Osteoblast (primary cell): ENCODE measurements around the gene TUT1. TPM values are rescaled to one million over a fixed set of nuclear protein-coding genes. Genes with fewer than 3 reads are reported as not detected.
A peak's percentile ranks its signal among the peaks of the same experiment; 100 is the strongest.

Experiments
- DNase-seq: peaks from one replicate; pipeline ENCODE4 v3.0.0; 2011; ENCODE audit warnings: low spot score, mixed read lengths; ENCODE audit not compliant: insufficient read length; ENCODE audit errors: missing footprints
- H2AFZ ChIP-seq: 2 replicates; pipeline ENCODE4 v1.6.0; 2011; ENCODE audit warnings: mild to moderate bottlenecking, low read length
- H3K27ac ChIP-seq: 2 replicates; pipeline ENCODE4 v1.5.1; 2011; ENCODE audit warnings: mild to moderate bottlenecking, low read depth, low read length, moderate library complexity
- H3K27me3 ChIP-seq: 2 replicates; pipeline ENCODE4 v1.6.0; 2012; ENCODE audit warnings: mild to moderate bottlenecking, control low read depth, inconsistent platforms, low read length, moderate library complexity; ENCODE audit not compliant: insufficient read depth
- H3K36me3 ChIP-seq: 2 replicates; pipeline ENCODE4 v1.5.1; 2011; ENCODE audit warnings: mild to moderate bottlenecking, low read length, control low read depth, moderate library complexity; ENCODE audit not compliant: insufficient read depth
- H3K4me1 ChIP-seq: 2 replicates; pipeline ENCODE4 v1.5.1; 2011; ENCODE audit warnings: mild to moderate bottlenecking, low read length, control low read depth, moderate library complexity; ENCODE audit not compliant: insufficient read depth
- H3K4me2 ChIP-seq: 2 replicates; pipeline ENCODE4 v1.6.0; 2011; ENCODE audit warnings: mild to moderate bottlenecking, low read length; ENCODE audit not compliant: insufficient read depth
- H3K4me3 ChIP-seq: fragments of 200-600 bp; sonication (generic); 3 replicates; pipeline ENCODE4 v1.5.1; 2012; ENCODE audit warnings: mild to moderate bottlenecking, low read length, inconsistent platforms; ENCODE audit not compliant: insufficient read depth
- H3K79me2 ChIP-seq: 2 replicates; pipeline ENCODE4 v1.6.0; 2012; ENCODE audit warnings: mild to moderate bottlenecking, low read length, control low read depth, inconsistent platforms; ENCODE audit not compliant: insufficient read depth
- H3K9me3 ChIP-seq: 2 replicates; pipeline ENCODE4 v1.5.1; 2011; ENCODE audit warnings: low read depth, low read length, control low read depth
- H4K20me1 ChIP-seq: 2 replicates; pipeline ENCODE4 v1.6.0; 2012; ENCODE audit warnings: mild to moderate bottlenecking, low read length, control low read depth; ENCODE audit not compliant: insufficient read depth
- total RNA-seq: library from RNA; depleted of rRNA; stranded (reverse); fragments of >200 nt; gene quantifications from 2 replicates; pipeline ENCODE4 v1.2.3, GENCODE V29; 2012
- TF ChIP-seq, protein P1 (sequence below): IDR thresholded peaks from 2 replicates; pipeline ENCODE4 v1.5.1; 2011; ENCODE audit warnings: mild to moderate bottlenecking, low read depth, low read length, moderate library complexity; ENCODE audit errors: extremely low read depth

Gene TUT1
- total RNA-seq, 1 donor, result 7.6 TPM

- peaks cover 11% of the 10 kb centered on the region for H3K4me1 ChIP-seq
- peaks cover 15% of the 10 kb centered on the region for H3K79me2 ChIP-seq
- H3K4me3 ChIP-seq, result no peak overlapping the region
- no peaks in the 10 kb centered on the region for H3K9me3 ChIP-seq
- H2AFZ ChIP-seq, result no peak overlapping the region
- no peak overlapping the region for H3K4me2 ChIP-seq
- peaks cover 2% of the 10 kb centered on the region for H4K20me1 ChIP-seq
- H3K27me3 ChIP-seq, result no peaks in the 10 kb centered on the region
- TF ChIP-seq, protein P1, sequence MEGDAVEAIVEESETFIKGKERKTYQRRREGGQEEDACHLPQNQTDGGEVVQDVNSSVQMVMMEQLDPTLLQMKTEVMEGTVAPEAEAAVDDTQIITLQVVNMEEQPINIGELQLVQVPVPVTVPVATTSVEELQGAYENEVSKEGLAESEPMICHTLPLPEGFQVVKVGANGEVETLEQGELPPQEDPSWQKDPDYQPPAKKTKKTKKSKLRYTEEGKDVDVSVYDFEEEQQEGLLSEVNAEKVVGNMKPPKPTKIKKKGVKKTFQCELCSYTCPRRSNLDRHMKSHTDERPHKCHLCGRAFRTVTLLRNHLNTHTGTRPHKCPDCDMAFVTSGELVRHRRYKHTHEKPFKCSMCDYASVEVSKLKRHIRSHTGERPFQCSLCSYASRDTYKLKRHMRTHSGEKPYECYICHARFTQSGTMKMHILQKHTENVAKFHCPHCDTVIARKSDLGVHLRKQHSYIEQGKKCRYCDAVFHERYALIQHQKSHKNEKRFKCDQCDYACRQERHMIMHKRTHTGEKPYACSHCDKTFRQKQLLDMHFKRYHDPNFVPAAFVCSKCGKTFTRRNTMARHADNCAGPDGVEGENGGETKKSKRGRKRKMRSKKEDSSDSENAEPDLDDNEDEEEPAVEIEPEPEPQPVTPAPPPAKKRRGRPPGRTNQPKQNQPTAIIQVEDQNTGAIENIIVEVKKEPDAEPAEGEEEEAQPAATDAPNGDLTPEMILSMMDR, result no peak
- H3K36me3 ChIP-seq, result peaks cover 26% of the 10 kb centered on the region
- DNase-seq, result peak; percentile 71
- no peak overlapping the region for H3K27ac ChIP-seq
These were observed 23.0 kb upstream of the TUT1 start for GRCh38 chr11:62614275-62614674.

DNA sequence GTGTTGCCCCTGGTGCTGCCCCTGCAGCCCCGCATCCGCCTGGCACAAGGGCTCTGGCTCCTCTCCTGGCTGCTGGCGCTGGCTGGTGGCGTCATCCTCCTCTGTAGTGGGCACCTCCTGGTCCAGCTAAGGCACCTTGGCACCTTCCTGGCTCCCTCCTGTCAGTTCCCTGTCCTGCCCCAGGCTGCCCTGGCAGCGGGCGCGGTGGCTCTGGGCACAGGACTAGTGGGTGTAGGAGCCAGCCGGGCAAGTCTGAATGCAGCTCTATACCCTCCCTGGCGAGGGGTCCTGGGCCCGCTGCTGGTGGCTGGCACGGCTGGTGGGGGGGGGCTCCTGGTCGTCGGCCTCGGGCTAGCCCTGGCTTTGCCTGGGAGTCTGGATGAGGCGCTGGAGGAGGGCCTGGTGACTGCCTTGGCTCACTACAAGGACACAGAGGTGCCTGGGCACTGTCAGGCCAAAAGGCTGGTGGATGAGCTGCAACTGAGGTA lies 22.0 kb upstream of the TUT1 start:
- Histone ChIP-seq H3K4me3 (peak overlapping the region; percentile 92), H3K27ac (peak overlapping the region; percentile 45), H3K36me3 (peaks cover 29% of the 10 kb centered on the region)

DNA sequence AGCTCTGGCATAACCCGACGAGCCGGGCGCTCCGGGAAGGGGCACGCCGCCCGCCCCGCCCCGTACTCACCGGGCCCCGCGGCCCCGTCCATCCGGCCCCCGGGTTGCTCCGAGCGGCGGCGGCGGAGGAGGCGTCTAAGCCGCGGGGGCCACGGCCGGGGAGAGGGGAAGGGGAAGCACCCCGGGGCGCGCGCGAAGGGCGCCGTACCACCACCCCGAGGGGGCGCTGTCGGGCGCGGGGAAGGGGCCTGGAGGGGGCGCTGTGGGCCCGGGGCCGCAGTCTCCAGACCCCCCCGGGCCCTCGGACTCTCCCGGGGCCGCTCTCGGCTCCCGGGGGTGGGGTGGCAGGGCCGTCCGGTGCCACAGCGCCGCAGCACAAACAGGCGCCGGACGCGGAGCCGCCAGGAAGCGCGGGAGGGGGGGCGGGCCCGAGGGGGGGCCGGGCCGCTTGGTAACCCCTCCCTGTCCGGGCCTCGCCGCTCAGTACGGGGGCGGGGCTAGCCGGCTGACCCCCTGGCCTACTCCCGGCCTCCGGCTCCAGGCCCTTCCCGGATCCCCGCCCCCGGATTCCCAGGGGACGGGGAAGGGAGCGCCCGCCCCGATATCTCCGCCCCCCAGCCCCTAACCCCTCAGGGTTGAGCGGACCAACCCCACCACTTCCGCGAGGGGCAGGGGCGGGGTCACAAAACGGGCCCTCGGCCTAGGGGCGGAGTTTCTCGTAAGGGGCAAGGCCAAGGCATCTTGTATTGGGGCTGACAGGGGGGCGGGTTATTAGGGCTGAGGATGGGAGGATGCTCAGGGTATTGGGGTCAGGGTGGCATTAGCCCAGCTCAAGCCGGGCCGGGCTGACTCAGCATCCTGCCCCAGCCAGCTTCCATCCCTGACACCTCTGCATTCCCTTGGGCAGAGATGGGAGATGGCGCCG lies 21.3 kb upstream of the TUT1 start, which contains the start of the genes EML3 and ROM1:
EML3 (minus strand) TSS at position 410 of the 925 bp plus-strand sequence; CDS start at position 92, 318 bp downstream.
ROM1 (plus strand) TSS at position 892 of the 925 bp plus-strand sequence; CDS start at position 917, 25 bp downstream.
- H3K4me2 ChIP-seq, result peak within 1 kb of the TSS; percentile 98
- peak within 1 kb of the TSS; percentile 94 for H2AFZ ChIP-seq
- H3K4me1 ChIP-seq, result peaks cover 11% of the 10 kb centered on the region
- peak within 1 kb of the TSS; percentile 83 for H3K27ac ChIP-seq
- peaks cover 11% of the 10 kb centered on the region for H3K79me2 ChIP-seq
- peak within 1 kb of the TSS; percentile 92 for H3K4me3 ChIP-seq
- TF ChIP-seq, protein P1, result peak; percentile 55
- peak; percentile 99 for DNase-seq
- no peaks in the 10 kb centered on the region for H3K9me3 ChIP-seq
- no peaks in the 10 kb centered on the region for H3K27me3 ChIP-seq
- H4K20me1 ChIP-seq, result peaks cover 2% of the 10 kb centered on the region
- H3K36me3 ChIP-seq, result peaks cover 32% of the 10 kb centered on the region

More for the DNA sequence above, 22.0 kb upstream of the TUT1 start:
- no peaks in the 10 kb centered on the region for H3K9me3 ChIP-seq
- H3K79me2 ChIP-seq, result peaks cover 11% of the 10 kb centered on the region
- DNase-seq, result peak; percentile 85
- peak overlapping the region; percentile 98 for H3K4me2 ChIP-seq
- H4K20me1 ChIP-seq, result peaks cover 2% of the 10 kb centered on the region
- TF ChIP-seq, protein P1, result no peak
- H2AFZ ChIP-seq, result peak overlapping the region; percentile 51
- peaks cover 11% of the 10 kb centered on the region for H3K4me1 ChIP-seq
- no peaks in the 10 kb centered on the region for H3K27me3 ChIP-seq
